Neural cell (in vitro differentiated cells): Measurements from ENCODE around the gene PRR5L. TPM values are rescaled to one million over a fixed set of nuclear protein-coding genes. Genes with fewer than 3 reads are reported as not detected.

Source experiments
- H2AFZ ChIP-seq: fragments of 200-600, 300-800 bp; sonication (generic), shearing (Covaris generic); 2 replicates; pipeline ENCODE4 v1.6.0; 2014; ENCODE audit warnings: low read depth, mild to moderate bottlenecking, antibody characterized with exemption, low read length, moderate library complexity
- H3F3A ChIP-seq: fragments of 200-600 bp; shearing (Covaris generic); 2 replicates; pipeline ENCODE4 v1.6.1; 2016; ENCODE audit warnings: mild to moderate bottlenecking, moderate library complexity, mixed read lengths, antibody characterized with exemption, low read length; ENCODE audit not compliant: insufficient read depth, poor library complexity, severe bottlenecking
- H3K27ac ChIP-seq: fragments of 200-600, 300-800 bp; sonication (generic), shearing (Covaris generic); 2 replicates; pipeline ENCODE4 v1.5.1; 2014; ENCODE audit warnings: mild to moderate bottlenecking, low read length, moderate library complexity
- H3K27me3 ChIP-seq: fragments of 300-800, 200-600 bp; sonication (generic), shearing (Covaris generic); 2 replicates; pipeline ENCODE4 v1.6.0; 2014; ENCODE audit warnings: mild to moderate bottlenecking, low read depth, low read length, moderate library complexity; ENCODE audit not compliant: insufficient read depth
- H3K36me3 ChIP-seq: fragments of 300-800, 200-600 bp; sonication (generic), shearing (Covaris generic); 2 replicates; pipeline ENCODE4 v1.5.1; 2014; ENCODE audit warnings: mild to moderate bottlenecking, antibody characterized with exemption, low read length, moderate library complexity; ENCODE audit not compliant: insufficient read depth
- H3K4me2 ChIP-seq: fragments of 300-800, 200-600 bp; sonication (generic), shearing (Covaris generic); 2 replicates; pipeline ENCODE4 v1.6.0; 2014; ENCODE audit warnings: mild to moderate bottlenecking, low read length
- H3K4me3 ChIP-seq: fragments of 300-800, 200-600 bp; sonication (generic), shearing (Covaris generic); 2 replicates; pipeline ENCODE4 v1.5.1; 2014; ENCODE audit warnings: mild to moderate bottlenecking, low read length, moderate library complexity
- H3K79me2 ChIP-seq: fragments of 200-600 bp; shearing (Covaris generic); replicated peaks from 2 replicates; pipeline ENCODE4 v1.6.0; 2014; ENCODE audit warnings: mild to moderate bottlenecking, low read length, moderate library complexity; ENCODE audit not compliant: insufficient read depth
- H3K9ac ChIP-seq: fragments of 300-800, 200-600 bp; sonication (generic), shearing (Covaris generic); 2 replicates; pipeline ENCODE4 v1.6.1; 2016; ENCODE audit warnings: mild to moderate bottlenecking, low read length, mixed read lengths
- H3K9me2 ChIP-seq: fragments of 200-600 bp; shearing (Covaris generic); 2 replicates; pipeline ENCODE4 v1.6.1; 2016; ENCODE audit warnings: mild to moderate bottlenecking, low read length, mixed read lengths; ENCODE audit not compliant: insufficient read depth
- H3K9me3 ChIP-seq: fragments of 200-600, 300-800 bp; sonication (generic), shearing (Covaris generic); 2 replicates; pipeline ENCODE4 v1.6.1; 2016; ENCODE audit warnings: mild to moderate bottlenecking, mixed run types, low read length, moderate library complexity, mixed read lengths
- H4K20me1 ChIP-seq: fragments of 200-600 bp; shearing (Covaris generic); 2 replicates; pipeline ENCODE4 v1.6.1; 2016; ENCODE audit warnings: mild to moderate bottlenecking, mixed run types; ENCODE audit not compliant: insufficient read depth
- CTCF ChIP-seq: fragments of 450-650 bp; IDR thresholded peaks from 2 replicates; pipeline ENCODE4 v1.5.1; 2014; ENCODE audit warnings: antibody characterized with exemption, mild to moderate bottlenecking, moderate library complexity; ENCODE audit not compliant: poor library complexity, severe bottlenecking
- EP300 ChIP-seq: fragments of 450-650 bp; conservative IDR thresholded peaks from 2 replicates; pipeline ENCODE4 v1.6.1; 2014; ENCODE audit warnings: antibody characterized with exemption, mild to moderate bottlenecking, moderate library complexity; ENCODE audit not compliant: poor library complexity, severe bottlenecking
- EZH2 ChIP-seq: fragments of 200-600, 300-800 bp; shearing (Covaris generic), sonication (generic); IDR thresholded peaks from 2 replicates; pipeline ENCODE4 v1.6.1; 2014; ENCODE audit warnings: antibody characterized with exemption, low read length, borderline replicate concordance, mild to moderate bottlenecking; ENCODE audit not compliant: insufficient read depth, poor library complexity, severe bottlenecking
- MXI1 ChIP-seq: fragments of 450-650 bp; conservative IDR thresholded peaks from 2 replicates; pipeline ENCODE4 v1.6.1; 2014; ENCODE audit warnings: antibody characterized with exemption, mild to moderate bottlenecking; ENCODE audit not compliant: poor library complexity, severe bottlenecking
- POLR2AphosphoS5 ChIP-seq: IDR thresholded peaks from 2 replicates; pipeline ENCODE4 v1.6.1; 2012
- RAD21 ChIP-seq: fragments of 450-650 bp; conservative IDR thresholded peaks from 2 replicates; pipeline ENCODE4 v1.6.1; 2014; ENCODE audit warnings: antibody characterized with exemption, mild to moderate bottlenecking, moderate library complexity
- REST ChIP-seq: IDR thresholded peaks from 2 replicates; pipeline ENCODE4 v1.6.1; 2012; ENCODE audit warnings: borderline replicate concordance
- SMC3 ChIP-seq: fragments of 450-650 bp; conservative IDR thresholded peaks from 2 replicates; pipeline ENCODE4 v1.6.1; 2014; ENCODE audit warnings: antibody characterized with exemption, mild to moderate bottlenecking, moderate library complexity; ENCODE audit not compliant: poor library complexity
- TAF1 ChIP-seq: IDR thresholded peaks from 2 replicates; pipeline ENCODE4 v1.6.1; 2012; ENCODE audit warnings: low read depth
- polyA plus RNA-seq: library from polyadenylated mRNA; depleted of rRNA; stranded (reverse); fragments of >200 nt; gene quantifications from 2 replicates; pipeline ENCODE4 v1.2.3, GENCODE V29; 2014

Gene PRR5L
- polyA plus RNA-seq, 1 donor from 2014 or later: 0.22 TPM

DNA sequence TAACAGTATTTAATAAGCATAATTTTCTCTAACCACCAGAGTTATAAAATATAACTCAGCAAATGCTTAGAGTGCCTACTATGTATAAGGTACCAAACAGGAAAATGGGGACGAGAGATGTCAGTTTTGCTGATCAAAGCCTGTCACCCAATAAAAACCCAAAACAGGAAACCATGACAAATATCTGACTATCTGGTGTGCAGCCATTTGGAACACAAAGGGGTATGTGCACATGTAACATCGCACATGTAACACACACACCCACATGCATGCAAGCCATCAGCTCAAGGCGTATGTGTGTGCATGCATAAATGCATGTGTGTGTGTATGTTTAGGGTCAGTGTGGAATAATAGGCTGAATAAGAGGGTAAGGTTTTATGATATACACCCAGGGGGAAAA lies 64.2 kb downstream of the PRR5L start:
- no peaks in the 10 kb centered on the region for H3K36me3 ChIP-seq
- H3K79me2 ChIP-seq: no peaks in the 10 kb centered on the region
- H3K9ac ChIP-seq: no peak overlapping the region
- TF ChIP-seq REST (no peak), RAD21 (no peak), MXI1 (no peak), EP300 (no peak), CTCF (no peak), POLR2AphosphoS5 (no peak), SMC3 (no peak), EZH2 (no peak), TAF1 (no peak)
- no peak overlapping the region for H3K4me2 ChIP-seq
- no peaks in the 10 kb centered on the region for H3K27me3 ChIP-seq
- no peaks in the 10 kb centered on the region for H3K9me3 ChIP-seq
- no peak overlapping the region for H3K4me3 ChIP-seq
- H4K20me1 ChIP-seq: no peaks in the 10 kb centered on the region
- H2AFZ ChIP-seq: no peak overlapping the region
- no peak overlapping the region for H3K27ac ChIP-seq
- H3K9me2 ChIP-seq: no peaks in the 10 kb centered on the region
- no peaks in the 10 kb centered on the region for H3F3A ChIP-seq

DNA sequence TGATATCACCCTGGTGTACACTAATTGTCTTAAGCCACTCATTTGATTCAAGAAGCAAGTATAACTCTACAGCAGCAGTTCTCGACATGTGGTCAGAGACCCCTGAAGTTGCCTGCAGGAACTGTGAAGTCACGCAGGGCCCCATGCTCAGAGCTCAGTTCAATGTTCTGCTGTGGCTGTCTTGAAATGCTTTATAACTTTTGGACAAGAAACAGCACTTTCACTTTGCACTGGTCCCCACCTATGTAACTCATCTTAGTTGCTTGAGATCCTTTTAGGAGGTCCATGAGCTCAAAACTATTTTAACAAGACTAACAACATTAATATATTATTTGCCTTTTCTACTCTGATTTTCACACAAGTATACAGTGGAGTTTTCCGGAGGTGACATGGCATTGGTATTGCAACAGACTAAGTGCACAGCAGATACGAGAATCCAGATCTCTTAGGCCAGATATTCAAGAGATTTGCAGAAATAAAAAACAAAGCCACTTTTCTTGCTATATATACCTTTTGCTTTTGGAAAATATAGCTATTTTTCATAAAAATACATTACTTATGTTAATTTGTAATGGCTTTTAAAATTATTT lies 64.8 kb downstream of the PRR5L start:
- no peaks in the 10 kb centered on the region for H4K20me1 ChIP-seq
- no peak overlapping the region for H3K9ac ChIP-seq
- no peaks in the 10 kb centered on the region for H3K27me3 ChIP-seq
- TF ChIP-seq EP300 (no peak), RAD21 (no peak), CTCF (no peak), POLR2AphosphoS5 (no peak), SMC3 (no peak), REST (no peak), MXI1 (no peak), TAF1 (no peak), EZH2 (no peak)
- no peak overlapping the region for H2AFZ ChIP-seq
- no peak overlapping the region for H3K27ac ChIP-seq
- no peaks in the 10 kb centered on the region for H3K9me3 ChIP-seq
- no peaks in the 10 kb centered on the region for H3F3A ChIP-seq
- H3K9me2 ChIP-seq: no peaks in the 10 kb centered on the region
- H3K4me3 ChIP-seq: no peak overlapping the region
- H3K4me2 ChIP-seq: no peak overlapping the region
- H3K36me3 ChIP-seq: no peaks in the 10 kb centered on the region
- no peaks in the 10 kb centered on the region for H3K79me2 ChIP-seq
